Ecto neural progenitor cell (in vitro differentiated cells): ENCODE measurements around the gene CBARP.

Experiments used
- DNase-seq: peaks from one replicate; pipeline ENCODE4 v3.0.0-alpha.2; 2018; ENCODE audit warnings: low spot score

The CBARP gene, protein sequence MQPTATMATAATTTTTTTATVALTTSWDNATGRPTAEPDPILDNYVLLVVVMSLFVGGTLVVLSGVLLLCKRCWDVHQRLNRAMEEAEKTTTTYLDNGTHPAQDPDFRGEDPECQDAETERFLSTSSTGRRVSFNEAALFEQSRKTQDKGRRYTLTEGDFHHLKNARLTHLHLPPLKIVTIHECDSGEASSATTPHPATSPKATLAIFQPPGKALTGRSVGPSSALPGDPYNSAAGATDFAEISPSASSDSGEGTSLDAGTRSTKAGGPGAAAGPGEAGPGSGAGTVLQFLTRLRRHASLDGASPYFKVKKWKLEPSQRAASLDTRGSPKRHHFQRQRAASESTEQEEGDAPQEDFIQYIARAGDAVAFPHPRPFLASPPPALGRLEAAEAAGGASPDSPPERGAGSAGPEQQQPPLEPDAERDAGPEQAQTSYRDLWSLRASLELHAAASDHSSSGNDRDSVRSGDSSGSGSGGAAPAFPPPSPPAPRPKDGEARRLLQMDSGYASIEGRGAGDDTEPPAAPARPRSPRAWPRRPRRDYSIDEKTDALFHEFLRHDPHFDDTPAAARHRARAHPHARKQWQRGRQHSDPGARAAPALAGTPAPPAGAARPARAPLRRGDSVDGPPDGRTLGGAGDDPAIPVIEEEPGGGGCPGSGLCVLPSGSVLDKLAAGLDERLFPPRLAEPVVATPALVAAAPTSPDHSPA

GRCh38 chr19:1237754-1238368 lies at the start of gene CBARP:
TSS of gene CBARP (minus strand) at chr19:1238005. CDS start at chr19:1236100, 1,905 bp downstream.
- DNase-seq: peak; percentile 74

GRCh38 chr19:1286487-1287353 lies 48.9 kb upstream of the CBARP start:
- no peak for DNase-seq

DNA sequence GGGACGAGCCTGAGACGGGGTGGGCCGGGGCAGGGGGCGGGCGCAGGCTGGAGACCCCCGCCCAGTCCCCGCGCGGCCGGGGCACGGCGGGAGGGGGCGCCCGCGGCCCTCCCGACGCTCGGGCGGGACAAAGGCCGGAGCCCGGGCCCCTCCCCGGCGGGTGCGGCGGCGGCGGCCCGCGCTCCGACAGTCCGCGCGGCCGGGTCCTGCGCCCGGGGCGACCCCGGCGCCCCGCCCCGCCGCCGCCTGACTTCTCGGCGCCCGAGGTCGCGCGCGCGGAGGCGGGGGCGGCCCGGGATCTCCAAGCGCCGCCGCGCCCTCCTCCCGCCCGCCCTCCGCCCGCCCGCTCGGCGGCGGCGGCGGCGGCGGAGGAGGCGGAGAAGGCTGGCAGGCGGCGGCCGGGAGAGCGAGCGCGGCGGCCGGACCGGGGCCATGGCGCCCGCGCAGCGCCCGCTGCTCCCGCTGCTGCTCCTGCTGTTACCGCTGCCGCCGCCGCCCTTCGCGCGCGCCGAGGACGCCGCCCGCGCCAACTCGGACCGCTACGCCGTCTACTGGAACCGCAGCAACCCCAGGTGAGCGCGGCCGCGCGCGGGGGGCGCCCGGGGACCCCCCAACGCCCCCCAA lies 48.0 kb upstream of the CBARP start, which contains the start of gene EFNA2:
Gene EFNA2 (plus strand): TSS at position 137 of the 624 bp plus-strand sequence. CDS start 296 bp downstream, at position 433.
- no peak for DNase-seq

GRCh38 chr19:1284979-1285736 lies 47.4 kb upstream of the CBARP start:
- DNase-seq: peak; percentile 72

GRCh38 chr19:1284293-1284978 lies 46.6 kb upstream of the CBARP start:
- no peak for DNase-seq

DNA sequence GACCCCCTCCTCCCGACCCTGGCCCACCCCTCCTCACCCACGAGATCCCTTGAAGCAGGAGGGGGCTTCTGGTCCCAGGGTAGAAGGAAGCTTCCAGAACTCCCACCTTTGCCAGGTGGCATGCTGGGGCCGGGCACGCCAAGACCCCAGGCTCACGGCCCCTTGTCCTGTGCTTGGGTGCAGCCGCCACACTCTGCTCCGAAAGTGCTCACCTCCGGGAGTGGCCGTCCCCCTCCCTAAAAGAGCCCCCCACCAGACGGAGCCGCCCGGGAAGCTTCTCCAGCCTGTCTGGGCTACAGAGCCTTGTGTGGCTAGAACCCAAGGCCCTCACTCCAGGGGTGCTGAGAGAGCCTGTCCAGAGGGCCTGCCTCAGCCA lies 46.1 kb upstream of the CBARP start:
- DNase-seq: no peak

DNA sequence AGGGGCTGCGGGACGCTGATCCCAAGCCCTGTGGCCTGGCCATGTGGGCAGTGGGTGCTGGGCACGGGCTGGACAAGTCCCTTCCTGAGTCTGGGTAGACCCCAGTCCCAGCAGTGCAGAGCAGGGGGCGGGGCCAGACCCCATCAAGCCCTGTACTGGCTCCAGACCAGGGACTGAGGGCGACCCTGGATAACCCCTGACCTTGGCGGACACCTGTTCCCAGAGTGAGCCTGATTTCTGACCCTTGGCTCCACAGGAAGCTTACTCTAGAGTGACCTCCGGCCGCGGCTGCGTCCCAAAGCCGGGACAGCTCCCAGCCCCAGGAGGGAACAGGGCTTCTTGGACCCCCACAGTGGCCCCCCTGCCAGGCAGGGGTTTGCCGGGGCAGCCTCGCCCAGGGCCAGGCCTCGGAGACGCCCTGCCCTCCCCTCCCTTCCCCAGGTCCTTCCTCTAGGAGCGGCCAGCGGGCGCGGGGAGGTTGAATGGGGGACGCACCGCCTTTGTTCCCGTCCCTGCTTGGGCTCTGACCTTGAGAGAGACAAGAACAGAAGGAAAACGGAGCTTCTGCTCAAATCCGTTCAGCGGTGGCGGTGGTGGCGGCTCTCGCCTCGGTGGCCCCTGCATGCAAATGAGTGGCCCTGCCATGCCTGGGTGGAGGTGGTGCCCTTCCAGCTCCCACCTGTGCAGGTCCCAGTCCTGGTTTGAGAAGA lies 45.6 kb upstream of the CBARP start:
- DNase-seq: no peak

GRCh38 chr19:1282588-1283206 lies 44.9 kb upstream of the CBARP start:
- DNase-seq: no peak

GRCh38 chr19:1281569-1282287 lies 43.9 kb upstream of the CBARP start:
- DNase-seq: no peak

DNA sequence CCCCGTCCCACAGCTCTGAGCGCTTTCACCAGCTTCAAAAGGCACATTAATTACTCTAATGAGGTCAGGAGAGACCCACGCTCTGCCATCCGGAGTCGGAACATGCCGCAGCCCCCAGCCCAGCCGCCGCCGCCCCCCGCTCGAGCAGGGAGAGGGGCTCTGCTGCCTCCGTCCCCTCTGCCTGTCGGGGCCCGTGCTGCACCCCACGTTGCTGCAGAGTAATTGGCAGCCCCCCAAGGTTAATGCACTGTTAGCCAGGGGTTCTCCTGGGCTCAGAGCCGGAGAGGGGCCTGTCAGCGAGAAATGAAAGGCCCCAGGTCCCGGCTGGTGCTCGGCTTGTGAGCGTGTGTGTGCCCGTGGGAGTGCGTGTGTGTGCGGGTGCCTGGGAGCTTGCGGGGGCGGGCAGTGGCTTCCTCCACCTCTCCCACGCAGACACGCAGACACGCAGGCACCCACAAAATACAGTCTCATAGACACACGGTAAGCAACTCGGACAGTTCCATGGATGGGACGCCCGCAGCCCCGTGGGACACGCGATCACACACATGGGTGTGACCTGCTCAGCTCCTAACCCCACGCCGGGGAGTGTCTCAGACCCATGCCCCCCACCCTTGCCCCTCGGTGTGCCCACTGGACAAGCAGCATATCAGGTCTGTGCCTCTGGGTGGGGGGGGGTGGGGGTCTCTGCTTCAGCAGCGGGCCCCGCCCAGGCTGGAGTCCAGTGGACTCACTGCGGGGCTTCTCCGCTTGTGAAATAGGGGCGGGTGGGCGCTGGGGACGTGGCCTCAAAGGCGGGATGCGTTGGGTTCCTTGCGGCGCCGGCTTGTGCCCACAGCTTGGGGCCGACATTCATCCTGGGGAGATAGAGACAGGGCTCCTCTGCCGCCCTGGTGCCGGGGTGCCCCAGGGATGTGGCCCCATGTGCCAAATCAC lies 43.1 kb upstream of the CBARP start:
- no peak for DNase-seq

DNA sequence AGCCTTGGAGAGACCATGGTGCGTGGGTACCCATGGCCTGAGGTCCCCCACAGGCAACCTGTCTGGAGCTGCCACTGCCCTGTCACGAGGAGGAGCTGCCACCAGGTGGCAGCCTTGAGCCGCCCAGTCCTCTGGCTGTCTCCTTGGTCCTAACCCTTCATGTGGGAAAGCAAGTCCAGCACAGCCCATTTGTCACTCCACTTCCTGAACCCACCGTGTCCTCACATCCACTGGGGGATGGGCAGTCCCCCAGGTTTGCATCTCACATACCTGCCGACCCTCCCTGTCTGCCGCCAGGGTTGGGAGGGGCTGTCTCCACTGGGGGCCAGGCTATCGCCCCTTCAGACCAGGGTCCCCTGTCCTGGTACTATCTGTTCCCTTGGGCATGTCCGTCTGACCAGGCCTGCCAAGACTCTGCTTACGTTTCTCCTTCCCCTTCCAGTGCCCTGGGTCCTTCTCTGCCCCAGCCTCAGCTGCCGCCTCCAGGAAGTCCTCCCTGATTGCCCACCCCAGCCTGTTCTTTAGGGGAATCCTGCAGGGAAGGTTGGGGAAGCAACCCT lies 42.1 kb upstream of the CBARP start:
- peak; percentile 92 for DNase-seq

- no peak for DNase-seq
These were observed 41.2 kb upstream of the CBARP start for GRCh38 chr19:1278713-1279660.

DNA sequence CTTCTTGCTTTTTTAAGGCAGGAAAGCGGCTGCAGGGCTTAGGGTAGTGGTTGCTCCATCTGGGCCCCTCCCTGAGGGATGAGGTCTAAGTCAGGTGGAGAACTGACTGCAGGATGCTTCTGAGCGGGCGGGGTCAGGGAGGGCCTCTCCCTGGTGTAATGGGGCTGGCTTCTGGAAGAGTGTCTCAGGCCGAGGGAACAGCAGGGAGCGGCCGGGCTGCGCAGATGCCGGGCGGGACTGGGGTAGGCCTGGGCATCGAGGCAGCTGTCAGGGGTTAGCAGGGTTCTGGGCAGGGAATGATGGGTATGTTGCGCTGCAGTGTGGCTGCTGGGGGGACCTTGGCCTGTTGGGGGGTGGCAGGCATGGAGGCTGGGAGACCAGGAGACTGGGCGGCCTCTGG lies 40.3 kb upstream of the CBARP start:
- DNase-seq: no peak

DNA sequence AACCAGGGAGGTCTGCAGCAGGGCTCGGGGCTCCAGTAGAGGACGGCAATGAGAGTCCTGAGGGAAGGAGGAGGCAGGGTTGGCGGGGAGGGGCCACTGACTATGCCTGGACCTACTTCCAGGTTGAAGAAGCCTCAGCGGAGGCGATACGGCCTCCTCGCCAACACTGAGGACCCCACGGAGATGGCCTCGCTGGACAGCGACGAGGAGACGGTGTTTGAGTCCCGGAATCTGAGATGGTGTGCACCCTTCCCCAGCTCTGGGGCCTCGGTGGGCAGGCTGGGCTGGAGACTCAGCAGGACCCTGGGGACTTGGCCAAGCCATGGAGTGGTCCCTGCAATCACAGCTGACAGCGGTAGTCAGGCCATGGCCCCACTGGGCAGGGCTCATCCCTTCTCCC lies 39.3 kb upstream of the CBARP start:
- no peak for DNase-seq

GRCh38 chr19:1276628-1277022 lies 38.8 kb upstream of the CBARP start:
- DNase-seq: no peak
